ENCODE measurements around the gene NPAS4. TPM values are rescaled to one million over a fixed set of nuclear protein-coding genes. Genes with fewer than 3 reads are reported as not detected.
"Not testable (repeated sequence)": the region's sequence is repeated elsewhere in the genome, so short reads cannot be mapped to it uniquely, and the experiment has no call there.

The NPAS4 gene
- total and polyA plus RNA-seq, 2 donors, result 1.6 to 2.4 TPM

GRCh38 chr11:66428933-66429332, 8.1 kb downstream of the NPAS4 start:
- H3K4me1 ChIP-seq (ENCODE audit: insufficient read depth), result no peaks in the 10 kb centered on the region
- H3K27ac ChIP-seq (ENCODE audit: low read depth), result no peak overlapping the region
- H3K36me3 ChIP-seq (ENCODE audit: insufficient read depth), result no peaks in the 10 kb centered on the region
- H3K4me3 ChIP-seq (ENCODE audit: low read depth, low read length), result no peak overlapping the region
- WGBS, result 89% methylated on average over 2 of the region's 2 CpGs
- no peak for DNase-seq (ENCODE audit: extremely low spot score)

DNA sequence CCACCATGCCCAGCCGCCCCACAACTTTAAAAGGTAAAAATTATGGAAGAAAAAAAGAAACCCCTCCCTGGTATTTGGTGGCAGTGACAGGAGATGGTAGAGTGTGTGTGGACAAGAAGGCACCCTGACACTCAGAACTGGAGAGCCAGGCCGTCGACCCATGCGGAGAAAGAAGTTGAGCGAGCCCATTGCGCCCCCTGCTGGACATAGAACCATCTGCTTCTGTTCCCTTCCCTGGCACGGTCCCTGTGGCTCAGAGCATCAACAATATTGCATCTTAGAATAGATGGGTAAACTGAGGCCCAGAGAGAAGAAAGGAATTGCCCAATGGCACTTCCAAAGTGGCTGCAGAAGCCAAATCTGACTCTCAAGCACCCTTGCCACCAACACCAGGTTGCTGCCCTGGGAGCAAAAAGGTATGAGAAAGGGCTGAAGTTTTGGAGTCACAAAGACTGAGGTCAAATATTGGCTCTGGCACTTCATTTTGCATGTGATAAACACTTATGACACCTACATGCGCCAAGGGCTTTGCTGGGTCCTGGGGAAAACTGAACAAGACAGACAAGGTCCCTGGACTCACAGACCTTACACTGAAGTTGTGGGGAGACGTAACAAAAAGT, 9.3 kb downstream of the NPAS4 start:
- no peak for DNase-seq (ENCODE audit: extremely low spot score)
- no peaks in the 10 kb centered on the region for H3K4me1 ChIP-seq (ENCODE audit: insufficient read depth)
- WGBS, result 29% methylated on average over 9 of the region's 9 CpGs
- H3K27ac ChIP-seq (ENCODE audit: low read depth), result no peak overlapping the region
- H3K36me3 ChIP-seq (ENCODE audit: insufficient read depth), result no peaks in the 10 kb centered on the region
- no peak overlapping the region for H3K4me3 ChIP-seq (ENCODE audit: low read depth, low read length)

DNA sequence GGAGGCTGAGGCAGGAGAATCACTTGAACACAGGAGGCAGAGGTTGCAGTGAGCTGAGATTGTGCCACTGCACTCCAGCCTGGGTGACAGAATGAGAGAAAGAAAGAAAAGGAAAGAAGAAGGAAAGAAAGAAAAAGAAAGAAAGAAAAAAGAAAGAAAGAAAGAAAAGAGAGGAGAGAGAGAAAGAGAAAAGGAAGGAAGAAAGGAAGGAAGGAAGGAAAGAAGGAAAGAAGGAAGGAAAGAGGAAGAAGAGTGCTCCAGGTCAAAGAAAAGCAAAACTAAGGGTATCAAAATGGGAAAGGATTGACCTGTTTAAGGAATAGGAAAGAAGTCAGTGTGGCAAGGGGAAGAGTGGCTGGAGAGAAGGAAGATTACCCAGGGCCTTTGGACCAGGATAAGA, 10.5 kb downstream of the NPAS4 start:
- not testable (repeated sequence) for H3K4me1 ChIP-seq (ENCODE audit: insufficient read depth); H3K36me3 ChIP-seq (ENCODE audit: insufficient read depth); H3K27ac ChIP-seq (ENCODE audit: low read depth); H3K4me3 ChIP-seq (ENCODE audit: low read depth, low read length); DNase-seq (ENCODE audit: extremely low spot score)

GRCh38 chr11:66431871-66432329, 11.1 kb downstream of the NPAS4 start:
- not testable (repeated sequence) for H3K36me3 ChIP-seq (ENCODE audit: insufficient read depth)

GRCh38 chr11:66432597-66432996, 11.8 kb downstream of the NPAS4 start:
- H3K4me3 ChIP-seq (ENCODE audit: low read depth, low read length), result no peak overlapping the region
- WGBS, result 91% methylated on average over 7 of the region's 7 CpGs
- no peak for DNase-seq (ENCODE audit: extremely low spot score)
- no peaks in the 10 kb centered on the region for H3K4me1 ChIP-seq (ENCODE audit: insufficient read depth)
- no peak overlapping the region for H3K27ac ChIP-seq (ENCODE audit: low read depth)
- H3K36me3 ChIP-seq (ENCODE audit: insufficient read depth), result peaks cover 3% of the 10 kb centered on the region

More at GRCh38 chr11:66431871-66432329, 11.1 kb downstream of the NPAS4 start:
- not testable (repeated sequence) for H3K27ac ChIP-seq (ENCODE audit: low read depth); H3K4me3 ChIP-seq (ENCODE audit: low read depth, low read length); DNase-seq (ENCODE audit: extremely low spot score); H3K4me1 ChIP-seq (ENCODE audit: insufficient read depth)
- WGBS, result 89% methylated on average over 8 of the region's 8 CpGs

DNA sequence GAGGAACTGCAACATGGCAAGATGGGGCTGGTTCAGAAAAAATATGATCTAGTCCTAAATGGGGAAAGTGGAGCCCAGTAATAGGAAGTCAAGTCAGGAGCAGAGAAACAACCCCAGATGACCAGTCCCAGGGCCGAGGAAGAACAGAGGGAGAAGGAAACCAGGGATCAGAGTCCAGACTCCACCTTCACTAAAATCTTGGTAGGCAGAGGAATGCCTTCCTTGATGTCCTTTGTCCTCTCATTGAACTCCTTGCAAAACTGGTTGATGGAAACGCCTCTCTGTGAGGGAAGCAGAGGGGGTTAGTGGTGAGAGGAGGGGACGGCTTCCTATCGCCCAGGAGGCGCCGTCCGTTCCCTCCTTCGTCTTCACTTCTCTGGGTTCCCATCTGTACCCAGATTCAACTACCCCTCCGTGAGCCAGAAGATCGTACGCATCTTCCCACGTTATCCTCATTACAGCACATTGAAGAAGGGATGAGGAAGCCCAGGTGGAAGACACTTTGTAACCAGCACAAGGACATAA, 17.2 kb downstream of the NPAS4 start:
- Histone ChIP-seq H3K36me3 (ENCODE audit: insufficient read depth) (peaks cover 3% of the 10 kb centered on the region), H3K4me3 (ENCODE audit: low read depth, low read length) (peak overlapping the region; percentile 67), H3K27ac (ENCODE audit: low read depth) (no peak overlapping the region), H3K4me1 (ENCODE audit: insufficient read depth) (no peaks in the 10 kb centered on the region)
- DNase-seq (ENCODE audit: extremely low spot score), result no peak
- 5% methylated on average over 12 of the region's 12 CpGs for WGBS

GRCh38 chr11:66438504-66439466, 17.9 kb downstream of the NPAS4 start, which contains the start of gene MRPL11:
TSS of gene MRPL11 (minus strand) at chr11:66438848. CDS start at chr11:66438754, 94 bp downstream.
- WGBS, result 9% methylated on average over 45 of the region's 45 CpGs
- peak within 1 kb of the TSS; percentile 67 for H3K4me3 ChIP-seq (ENCODE audit: low read depth, low read length)
- H3K4me1 ChIP-seq (ENCODE audit: insufficient read depth), result no peaks in the 10 kb centered on the region
- peaks cover 3% of the 10 kb centered on the region for H3K36me3 ChIP-seq (ENCODE audit: insufficient read depth)
- H3K27ac ChIP-seq (ENCODE audit: low read depth), result peak within 1 kb of the TSS; percentile 55
- DNase-seq (ENCODE audit: extremely low spot score), result peak; percentile 89

- not testable (repeated sequence) for H3K36me3 ChIP-seq (ENCODE audit: insufficient read depth); H3K4me1 ChIP-seq (ENCODE audit: insufficient read depth); H3K27ac ChIP-seq (ENCODE audit: low read depth); DNase-seq (ENCODE audit: extremely low spot score); H3K4me3 ChIP-seq (ENCODE audit: low read depth, low read length)
- 91% methylated on average over 29 of the region's 29 CpGs for WGBS
Observed at GRCh38 chr11:66440101-66440939, 19.5 kb downstream of the NPAS4 start.

- not testable (repeated sequence) for H3K36me3 ChIP-seq (ENCODE audit: insufficient read depth); H3K4me1 ChIP-seq (ENCODE audit: insufficient read depth); H3K27ac ChIP-seq (ENCODE audit: low read depth); DNase-seq (ENCODE audit: extremely low spot score); H3K4me3 ChIP-seq (ENCODE audit: low read depth, low read length)
- 91% methylated on average over 27 of the region's 27 CpGs for WGBS
Observed at GRCh38 chr11:66440940-66441282, 20.1 kb downstream of the NPAS4 start.

DNA sequence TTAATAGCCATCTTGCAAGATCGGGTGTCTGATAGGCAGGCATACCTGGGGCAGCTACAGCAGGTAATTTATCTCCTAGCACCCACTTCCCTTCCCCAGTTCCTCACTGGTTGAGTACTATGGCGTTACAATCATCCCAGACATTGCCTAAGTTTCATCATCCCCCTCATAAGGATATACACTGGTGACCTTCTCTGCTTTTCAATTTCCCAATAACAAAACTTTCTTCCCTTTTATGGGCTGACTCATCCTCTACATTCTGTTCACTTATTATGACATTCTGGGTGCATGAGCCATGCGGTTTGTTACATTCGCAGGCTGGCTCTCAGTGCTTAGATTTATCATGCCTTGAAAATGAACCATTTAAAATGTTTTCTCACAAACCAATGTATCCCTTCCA, 22.8 kb downstream of the NPAS4 start:
- Histone ChIP-seq H3K27ac (ENCODE audit: low read depth) (no peak overlapping the region), H3K4me1 (ENCODE audit: insufficient read depth) (no peaks in the 10 kb centered on the region), H3K4me3 (ENCODE audit: low read depth, low read length) (no peak overlapping the region), H3K36me3 (ENCODE audit: insufficient read depth) (no peaks in the 10 kb centered on the region)
- WGBS, result 84% methylated on average over 4 of the region's 4 CpGs
- no peak for DNase-seq (ENCODE audit: extremely low spot score)

DNA sequence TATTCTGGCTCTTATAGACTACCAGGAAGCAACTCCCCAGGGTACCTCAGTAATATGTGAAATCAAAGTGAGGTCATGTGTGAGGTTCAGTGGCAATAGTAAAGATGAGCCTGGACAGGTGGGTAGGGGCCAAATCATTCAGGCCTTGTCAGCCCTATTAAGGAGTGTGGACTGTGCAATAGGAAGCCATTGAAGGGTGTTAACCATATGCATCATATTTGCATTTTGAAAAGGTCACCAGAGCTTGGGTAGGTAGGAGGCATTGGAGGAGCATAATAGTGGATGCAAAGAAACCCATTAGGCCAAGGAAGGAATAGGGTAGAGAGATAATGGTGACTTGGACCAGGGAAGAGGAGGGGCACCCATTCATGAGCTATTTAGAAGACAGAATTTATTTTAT, 26.2 kb downstream of the NPAS4 start:
- Histone ChIP-seq H3K27ac (ENCODE audit: low read depth) (no peak overlapping the region), H3K4me1 (ENCODE audit: insufficient read depth) (no peaks in the 10 kb centered on the region), H3K36me3 (ENCODE audit: insufficient read depth) (no peaks in the 10 kb centered on the region)

DNA sequence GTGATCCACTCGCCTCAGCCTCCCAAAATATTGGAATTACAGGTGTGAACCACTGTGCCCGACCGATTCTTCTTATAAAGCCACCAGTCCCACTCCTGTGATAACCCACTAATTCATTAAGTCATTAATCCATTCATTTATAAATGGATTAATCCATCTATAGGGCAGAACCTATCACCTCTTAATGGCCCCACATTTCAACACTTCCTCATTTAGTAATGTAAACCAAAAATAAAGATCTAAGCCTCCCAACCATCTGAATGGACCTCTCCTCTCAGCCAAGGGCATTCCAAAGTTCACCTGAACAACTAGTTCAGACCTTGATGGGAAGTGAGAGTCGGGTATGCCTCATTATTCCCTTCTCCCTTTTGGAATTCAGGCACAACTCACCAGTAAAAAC, 27.7 kb downstream of the NPAS4 start:
- H3K4me3 ChIP-seq (ENCODE audit: low read depth, low read length), result no peak overlapping the region
- DNase-seq (ENCODE audit: extremely low spot score), result no peak

More for the DNA sequence above, 26.2 kb downstream of the NPAS4 start:
- H3K4me3 ChIP-seq (ENCODE audit: low read depth, low read length), result no peak overlapping the region
- DNase-seq (ENCODE audit: extremely low spot score), result no peak

DNA sequence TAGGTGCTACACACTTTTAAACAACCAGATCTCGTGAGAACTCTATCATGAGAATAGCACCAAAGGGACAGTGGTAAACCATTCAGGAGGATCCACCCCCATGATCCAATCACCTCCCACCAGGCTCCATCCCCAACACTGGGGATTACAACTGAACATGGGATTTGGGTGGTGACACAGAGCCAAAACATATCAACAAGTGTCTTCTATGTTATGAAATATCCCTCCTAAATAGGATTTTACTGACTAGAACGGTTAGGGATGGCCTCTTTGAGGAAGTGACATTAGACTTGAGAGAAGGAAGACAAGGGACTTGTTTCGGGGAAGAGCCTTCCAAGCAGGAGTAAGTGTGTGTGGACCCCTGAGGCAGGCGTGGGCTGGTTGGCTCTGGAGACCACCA, 29.7 kb downstream of the NPAS4 start:
- no peak for DNase-seq (ENCODE audit: extremely low spot score)
- Histone ChIP-seq H3K27ac (ENCODE audit: low read depth) (no peak overlapping the region), H3K4me1 (ENCODE audit: insufficient read depth) (no peaks in the 10 kb centered on the region), H3K36me3 (ENCODE audit: insufficient read depth) (no peaks in the 10 kb centered on the region), H3K4me3 (ENCODE audit: low read depth, low read length) (no peak overlapping the region)
- 65% methylated on average over 4 of the region's 4 CpGs for WGBS

More for the DNA sequence above, 27.7 kb downstream of the NPAS4 start:
- WGBS, result 75% methylated on average over 4 of the region's 4 CpGs
- Histone ChIP-seq H3K36me3 (ENCODE audit: insufficient read depth) (no peaks in the 10 kb centered on the region), H3K27ac (ENCODE audit: low read depth) (no peak overlapping the region), H3K4me1 (ENCODE audit: insufficient read depth) (no peaks in the 10 kb centered on the region)
